HepG2 (cell line): ENCODE results near the gene SYNC. TPM values are rescaled to one million over a fixed set of nuclear protein-coding genes. Genes with fewer than 3 reads are reported as not detected.

Experiments used
- BHLHE40 ChIP-seq: IDR thresholded peaks from 2 replicates; pipeline ENCODE4 v1.6.1; 2011; ENCODE audit warnings: low read length, improper control_type of control experiment
- HOXA9 ChIP-seq: sonication (generic); formaldehyde crosslinking; IDR thresholded peaks from 2 replicates; pipeline ENCODE4 v1.8.1; 2022; ENCODE audit warnings: missing genetic modification reagents, mild to moderate bottlenecking, moderate library complexity, borderline replicate concordance
- KMT2B ChIP-seq: IDR thresholded peaks from 2 replicates; pipeline ENCODE4 v1.6.1; 2016; ENCODE audit warnings: missing genetic modification reagents, missing compliant biosample characterization
- MATR3 ChIP-seq: sonication (generic); formaldehyde crosslinking; IDR thresholded peaks from 2 replicates; pipeline ENCODE4 v1.4.0; 2020; ENCODE audit warnings: missing genetic modification reagents
- POGZ ChIP-seq: sonication (generic); formaldehyde crosslinking; IDR thresholded peaks from 2 replicates; pipeline ENCODE4 v1.4.0; 2020; ENCODE audit warnings: mild to moderate bottlenecking, missing genetic modification reagents
- RFXAP ChIP-seq: sonication (generic); formaldehyde crosslinking; IDR thresholded peaks from 2 replicates; pipeline ENCODE4 v1.4.0; 2020; ENCODE audit warnings: missing genetic modification reagents, borderline replicate concordance
- RNF219 ChIP-seq: sonication (generic); formaldehyde crosslinking; IDR thresholded peaks from 2 replicates; pipeline ENCODE4 v1.5.0; 2020; ENCODE audit warnings: mild to moderate bottlenecking, missing genetic modification reagents
- SALL1 ChIP-seq: sonication (generic); formaldehyde crosslinking; IDR thresholded peaks from 2 replicates; pipeline ENCODE4 v1.8.0; 2022; ENCODE audit warnings: mild to moderate bottlenecking, missing genetic modification reagents
- TAF1 ChIP-seq: sonication (generic); formaldehyde crosslinking; IDR thresholded peaks from 2 replicates; pipeline ENCODE4 v1.4.0; 2020; ENCODE audit warnings: missing genetic modification reagents
- TBX2 ChIP-seq: sonication (generic); formaldehyde crosslinking; IDR thresholded peaks from 2 replicates; pipeline ENCODE4 v1.5.0; 2020; ENCODE audit warnings: missing genetic modification reagents, mild to moderate bottlenecking, borderline replicate concordance
- TFE3 ChIP-seq: IDR thresholded peaks from 2 replicates; pipeline ENCODE4 v1.6.1; 2016
- U2AF1 ChIP-seq: fragments of 200-400 bp; formaldehyde crosslinking; optimal IDR thresholded peaks from 2 replicates; pipeline ENCODE3; 2017; ENCODE audit warnings: mild to moderate bottlenecking, low read depth, low read length
- ZFY ChIP-seq: sonication (generic); formaldehyde crosslinking; IDR thresholded peaks from 2 replicates; pipeline ENCODE4 v1.4.0; 2020; ENCODE audit warnings: missing genetic modification reagents
- ZNF282 ChIP-seq: fragments of 450-650 bp; IDR thresholded peaks from 2 replicates; pipeline ENCODE4 v1.6.1; 2018; ENCODE audit not compliant: partially characterized antibody
- ZNF510 ChIP-seq: sonication (generic); formaldehyde crosslinking; IDR thresholded peaks from 2 replicates; pipeline ENCODE4 v1.4.0; 2020; ENCODE audit warnings: low read depth, mild to moderate bottlenecking, missing genetic modification reagents
- ZNF556 ChIP-seq: sonication (generic); formaldehyde crosslinking; IDR thresholded peaks from 2 replicates; pipeline ENCODE4 v1.4.0; 2020; ENCODE audit warnings: mild to moderate bottlenecking, missing genetic modification reagents, borderline replicate concordance
- ZNF597 ChIP-seq: sonication (generic); formaldehyde crosslinking; IDR thresholded peaks from 2 replicates; pipeline ENCODE4 v1.5.0; 2020; ENCODE audit warnings: missing genetic modification reagents
- ZNF607 ChIP-seq: sonication (generic); formaldehyde crosslinking; IDR thresholded peaks from 2 replicates; pipeline ENCODE4 v1.5.1; 2020; ENCODE audit warnings: missing genetic modification reagents, mild to moderate bottlenecking, borderline replicate concordance
- polyA plus RNA-seq, 8 experiments: library from polyadenylated mRNA; depleted of rRNA in 3 of 8; stranded (reverse) in 7 of 8; unstranded in 1 of 8; fragments of >200 nt; fragmentation: Illumina TruSeq in 4 of 8; extraction: Trizol in 4 of 8; gene quantifications; 2 replicates each; pipeline versions ENCODE4 v1.2.1 to v1.2.3, GENCODE V29; 2011 to 2016; ENCODE audit warnings: low read depth in 4 of 8, missing spikeins in 1 of 8, mixed read lengths in 1 of 8; ENCODE audit not compliant: insufficient read depth in 1 of 8
- total RNA-seq, 5 experiments: library from RNA; depleted of rRNA; stranded (reverse); fragments of >200 nt; fragmentation: Illumina TruSeq; extraction: Trizol; gene quantifications; 2 replicates each; pipeline ENCODE4 v1.2.3, GENCODE V29; 2016; ENCODE audit warnings: low read depth in 1 of 5
- TF ChIP-seq, protein P1 (sequence below): sonication (generic); formaldehyde crosslinking; IDR thresholded peaks from 2 replicates; pipeline ENCODE4 v1.5.0; 2020; ENCODE audit warnings: missing genetic modification reagents, mild to moderate bottlenecking, borderline replicate concordance
- TF ChIP-seq, protein P2 (sequence below), 2 experiments: sonication (generic) in 1 of 2; formaldehyde crosslinking in 1 of 2; IDR thresholded peaks; 2 replicates each; pipeline versions ENCODE4 v1.4.0 to v1.6.1; 2018 to 2020; ENCODE audit warnings: missing genetic modification reagents in 2 of 2, borderline replicate concordance in 1 of 2, low read depth in 1 of 2, mild to moderate bottlenecking in 1 of 2, missing biosample characterization in 1 of 2

SYNC gene
- total and polyA plus RNA-seq, 2 of the 13 experiments (the other 11 are each of a cell fraction or from before 2014, with no cell fraction given) = 2.4 to 5.4 TPM

GRCh38 chr1:32736812-32737791 is 34.5 kb upstream of the SYNC start (continued):
- TF ChIP-seq ZNF597 (no peak), TFE3 (peak; percentile 97), KMT2B (peak; percentile 73), SALL1 (peak; percentile 85), MATR3 (no peak), TBX2 (peak; percentile 42; the same call in 1 of the 2 replicates), U2AF1 (no peak), BHLHE40 (peak; percentile 76), ZNF607 (CRISPR knock-in tag) (peak; percentile 46; the same call in 1 of the 2 replicates), HOXA9 (CRISPR knock-in tag) (no peak), ZNF282 (no peak), POGZ (peak; percentile 29; the same call in 1 of the 2 replicates), ZNF510 (CRISPR knock-in tag) (peak; percentile 97), RFXAP (CRISPR knock-in tag) (no peak), RNF219 (CRISPR knock-in tag) (no peak), ZFY (CRISPR knock-in tag) (peak; percentile 85), ZNF556 (CRISPR knock-in tag) (peak; percentile 89), TAF1 (CRISPR knock-in tag) (peak; percentile 88)
- TF ChIP-seq, protein P1, sequence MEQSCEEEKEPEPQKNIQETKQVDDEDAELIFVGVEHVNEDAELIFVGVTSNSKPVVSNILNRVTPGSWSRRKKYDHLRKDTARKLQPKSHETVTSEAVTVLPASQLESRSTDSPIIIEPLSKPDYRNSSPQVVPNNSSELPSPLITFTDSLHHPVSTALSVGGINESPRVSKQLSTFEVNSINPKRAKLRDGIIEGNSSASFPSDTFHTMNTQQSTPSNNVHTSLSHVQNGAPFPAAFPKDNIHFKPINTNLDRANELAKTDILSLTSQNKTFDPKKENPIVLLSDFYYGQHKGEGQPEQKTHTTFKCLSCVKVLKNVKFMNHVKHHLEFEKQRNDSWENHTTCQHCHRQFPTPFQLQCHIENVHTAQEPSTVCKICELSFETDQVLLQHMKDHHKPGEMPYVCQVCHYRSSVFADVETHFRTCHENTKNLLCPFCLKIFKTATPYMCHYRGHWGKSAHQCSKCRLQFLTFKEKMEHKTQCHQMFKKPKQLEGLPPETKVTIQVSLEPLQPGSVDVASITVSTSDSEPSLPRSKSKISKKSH (CRISPR knock-in tag) = peak; percentile 95; the same call in 1 of the 2 replicates
- TF ChIP-seq, protein P2, sequence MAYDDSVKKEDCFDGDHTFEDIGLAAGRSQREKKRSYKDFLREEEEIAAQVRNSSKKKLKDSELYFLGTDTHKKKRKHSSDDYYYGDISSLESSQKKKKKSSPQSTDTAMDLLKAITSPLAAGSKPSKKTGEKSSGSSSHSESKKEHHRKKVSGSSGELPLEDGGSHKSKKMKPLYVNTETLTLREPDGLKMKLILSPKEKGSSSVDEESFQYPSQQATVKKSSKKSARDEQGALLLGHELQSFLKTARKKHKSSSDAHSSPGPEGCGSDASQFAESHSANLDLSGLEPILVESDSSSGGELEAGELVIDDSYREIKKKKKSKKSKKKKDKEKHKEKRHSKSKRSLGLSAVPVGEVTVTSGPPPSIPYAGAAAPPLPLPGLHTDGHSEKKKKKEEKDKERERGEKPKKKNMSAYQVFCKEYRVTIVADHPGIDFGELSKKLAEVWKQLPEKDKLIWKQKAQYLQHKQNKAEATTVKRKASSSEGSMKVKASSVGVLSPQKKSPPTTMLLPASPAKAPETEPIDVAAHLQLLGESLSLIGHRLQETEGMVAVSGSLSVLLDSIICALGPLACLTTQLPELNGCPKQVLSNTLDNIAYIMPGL (CRISPR knock-in tag; IDR thresholded peaks at IDR 0.05; ENCODE audit: borderline replicate concordance in 1 of 2, low read depth in 1 of 2) = peak; percentile 61 to 90; a peak in 2 of 4 replicates
